Thoracic aorta (tissue), 2 donors: ENCODE measurements around the gene GDA. TPM values are rescaled to one million over a fixed set of nuclear protein-coding genes. Genes with fewer than 3 reads are reported as not detected.

Experiments
- ATAC-seq: fragments of 150-250 bp; one replicate; pipeline ENCODE4 v1.8.0; 2017; ENCODE audit warnings: low read depth; ENCODE audit not compliant: insufficient number of reproducible peaks, low FRiP score
- DNase-seq: peaks from one replicate; pipeline ENCODE4 v3.0.0-alpha.2; 2020; ENCODE audit warnings: low spot score
- H3K27ac ChIP-seq, 2 donors: fragments of 200-600 bp; sonication (generic); 1 replicate in 1 of 2; 2 replicates in 1 of 2; pipeline ENCODE4 v1.5.1; 2016; ENCODE audit warnings: mild to moderate bottlenecking in 2 of 2, moderate library complexity in 2 of 2
- H3K27me3 ChIP-seq: fragments of 200-600 bp; sonication (generic); replicated peaks from 2 replicates; pipeline ENCODE4 v1.6.0; 2016; ENCODE audit warnings: mild to moderate bottlenecking; ENCODE audit not compliant: insufficient read depth
- H3K36me3 ChIP-seq: fragments of 200-600 bp; sonication (generic); one replicate; pipeline ENCODE4 v1.5.1; 2016
- H3K4me1 ChIP-seq, 2 donors: fragments of 200-600 bp; sonication (generic); 1 replicate in 1 of 2; 2 replicates in 1 of 2; pipeline versions ENCODE4 v1.5.1 to v1.6.0; 2016; ENCODE audit warnings: low read depth in 2 of 2, mild to moderate bottlenecking in 1 of 2; ENCODE audit not compliant: control insufficient read depth in 1 of 2
- H3K4me3 ChIP-seq: fragments of 200-600 bp; sonication (generic); 2 replicates; pipeline ENCODE4 v1.5.1; 2016; ENCODE audit warnings: mild to moderate bottlenecking
- H3K9me3 ChIP-seq: fragments of 200-600 bp; sonication (generic); 2 replicates; pipeline ENCODE4 v1.5.1; 2016
- total RNA-seq, 2 donors: library from RNA; depleted of rRNA; stranded (reverse); fragments of >200 nt; gene quantifications; one replicate each; pipeline versions ENCODE4 v1.1.0 to v1.2.3, GENCODE V29; 2016
- TF ChIP-seq, protein P1 (sequence below): fragments of 200-600 bp; sonication (generic); IDR thresholded peaks from one replicate; pipeline ENCODE4 v1.5.1; 2019; ENCODE audit warnings: antibody characterized with exemption

The GDA gene
- total RNA-seq, 2 donors from 2014 or later, result not detected

DNA sequence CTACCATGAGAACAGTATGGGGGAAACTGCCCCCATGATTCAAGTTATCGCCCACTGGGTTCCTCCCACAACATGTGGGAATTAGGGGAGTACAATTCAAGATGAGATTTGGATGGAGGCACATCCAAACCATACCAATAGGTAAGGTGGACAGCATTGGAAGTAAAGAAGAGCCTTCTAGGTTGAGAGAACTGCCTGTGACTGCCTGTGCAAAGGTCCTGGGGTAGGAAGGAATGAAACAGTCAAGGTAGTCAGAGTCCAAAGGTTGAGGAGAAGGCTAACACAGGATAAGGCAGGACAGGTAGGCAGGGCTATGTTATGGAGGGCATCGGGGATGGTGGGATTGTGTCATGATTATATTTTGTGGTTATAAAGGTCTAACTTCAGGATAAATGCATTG, 6.1 kb downstream of the GDA start:
- ATAC-seq (no peak), DNase-seq (no peak)
- TF ChIP-seq, protein P1, sequence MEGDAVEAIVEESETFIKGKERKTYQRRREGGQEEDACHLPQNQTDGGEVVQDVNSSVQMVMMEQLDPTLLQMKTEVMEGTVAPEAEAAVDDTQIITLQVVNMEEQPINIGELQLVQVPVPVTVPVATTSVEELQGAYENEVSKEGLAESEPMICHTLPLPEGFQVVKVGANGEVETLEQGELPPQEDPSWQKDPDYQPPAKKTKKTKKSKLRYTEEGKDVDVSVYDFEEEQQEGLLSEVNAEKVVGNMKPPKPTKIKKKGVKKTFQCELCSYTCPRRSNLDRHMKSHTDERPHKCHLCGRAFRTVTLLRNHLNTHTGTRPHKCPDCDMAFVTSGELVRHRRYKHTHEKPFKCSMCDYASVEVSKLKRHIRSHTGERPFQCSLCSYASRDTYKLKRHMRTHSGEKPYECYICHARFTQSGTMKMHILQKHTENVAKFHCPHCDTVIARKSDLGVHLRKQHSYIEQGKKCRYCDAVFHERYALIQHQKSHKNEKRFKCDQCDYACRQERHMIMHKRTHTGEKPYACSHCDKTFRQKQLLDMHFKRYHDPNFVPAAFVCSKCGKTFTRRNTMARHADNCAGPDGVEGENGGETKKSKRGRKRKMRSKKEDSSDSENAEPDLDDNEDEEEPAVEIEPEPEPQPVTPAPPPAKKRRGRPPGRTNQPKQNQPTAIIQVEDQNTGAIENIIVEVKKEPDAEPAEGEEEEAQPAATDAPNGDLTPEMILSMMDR, result no peak
- H3K9me3 ChIP-seq, result no peaks in the 10 kb centered on the region
- H3K27me3 ChIP-seq, result no peaks in the 10 kb centered on the region
- H3K4me1 ChIP-seq, result no peaks in the 10 kb centered on the region
- H3K4me3 ChIP-seq, result no peak overlapping the region
- no peak overlapping the region for H3K27ac ChIP-seq
- H3K36me3 ChIP-seq, result no peaks in the 10 kb centered on the region

DNA sequence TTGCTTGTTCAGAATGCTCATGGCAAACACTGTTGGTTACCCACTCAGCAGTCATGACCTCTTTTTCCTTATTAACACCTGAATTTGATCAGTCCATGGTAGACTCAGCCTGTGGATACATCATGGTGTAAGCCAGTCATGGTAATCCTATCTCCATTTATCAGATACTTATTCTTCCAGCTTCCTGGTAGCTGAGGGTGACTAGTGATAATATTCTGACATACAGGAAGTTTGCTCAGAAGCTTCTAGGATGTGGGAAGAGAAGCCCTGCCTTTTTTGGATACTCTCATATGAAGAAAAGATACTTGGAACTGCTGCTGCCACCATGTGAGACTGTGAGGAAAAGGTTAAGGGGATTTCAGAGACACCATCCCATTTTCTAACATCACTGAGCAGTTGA, 7.3 kb downstream of the GDA start:
- Histone ChIP-seq H3K27ac (no peak overlapping the region), H3K27me3 (no peaks in the 10 kb centered on the region), H3K4me1 (no peaks in the 10 kb centered on the region), H3K36me3 (no peaks in the 10 kb centered on the region), H3K9me3 (no peaks in the 10 kb centered on the region), H3K4me3 (no peak overlapping the region)
- TF ChIP-seq, protein P1, result no peak
- DNase-seq (no peak), ATAC-seq (no peak)

DNA sequence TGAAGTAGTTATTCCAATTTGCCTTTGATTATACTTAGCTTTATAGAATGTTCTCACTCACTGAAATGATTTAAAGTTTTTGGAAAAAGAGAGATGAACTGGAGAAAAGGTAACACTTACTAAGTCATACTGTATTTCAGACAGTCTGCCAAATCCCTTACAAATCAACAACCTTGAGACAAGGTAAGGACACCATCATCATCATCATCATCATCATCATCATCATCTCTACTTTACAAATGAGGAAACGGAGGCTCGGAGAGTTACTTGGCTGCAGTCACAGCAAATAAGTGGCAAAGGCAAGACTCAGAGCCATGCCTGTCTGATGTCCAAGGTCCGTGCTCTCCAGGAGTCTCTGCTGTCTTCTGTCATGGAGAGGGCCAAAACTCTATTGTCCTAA, 9.4 kb downstream of the GDA start:
- H3K4me1 ChIP-seq, result no peaks in the 10 kb centered on the region
- DNase-seq, result no peak
- no peak overlapping the region for H3K27ac ChIP-seq
- ATAC-seq, result no peak
- H3K27me3 ChIP-seq, result no peaks in the 10 kb centered on the region
- H3K36me3 ChIP-seq, result no peaks in the 10 kb centered on the region
- H3K4me3 ChIP-seq, result no peak overlapping the region
- no peaks in the 10 kb centered on the region for H3K9me3 ChIP-seq
- TF ChIP-seq, protein P1, result no peak

DNA sequence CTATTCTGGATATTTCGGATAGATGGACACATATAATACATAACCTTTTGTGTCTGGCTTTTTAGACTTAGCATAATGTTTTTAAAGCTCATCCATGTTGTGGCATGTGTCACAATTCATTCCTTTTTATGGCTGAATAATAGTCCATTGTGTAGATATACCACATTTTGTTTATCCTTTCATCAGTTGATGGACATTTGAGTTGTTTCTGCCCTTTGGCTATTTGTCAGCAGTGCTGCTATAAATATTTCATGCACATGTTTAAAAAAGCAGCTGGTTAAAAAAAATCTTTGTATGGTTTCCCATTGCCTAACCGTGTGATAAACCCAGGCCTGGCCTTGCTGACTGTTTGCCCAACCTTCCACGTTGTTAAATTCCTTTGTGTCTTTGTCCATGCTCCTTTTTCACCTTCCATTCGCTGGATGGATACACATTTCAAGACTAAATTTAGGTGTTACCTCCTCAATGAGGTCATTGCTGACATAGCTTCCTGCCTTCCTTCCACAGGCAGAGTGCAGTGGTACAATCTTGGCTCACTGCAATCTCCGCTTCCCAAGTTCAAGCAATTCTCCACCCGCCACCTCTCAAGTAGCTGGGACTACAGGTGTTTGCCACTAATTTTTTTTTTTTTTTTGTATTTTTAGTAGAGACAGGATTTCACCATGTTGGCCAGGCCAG, 11.3 kb downstream of the GDA start:
- DNase-seq, result no peak
- Histone ChIP-seq H3K27me3 (no peaks in the 10 kb centered on the region), H3K27ac (no peak overlapping the region), H3K36me3 (no peaks in the 10 kb centered on the region), H3K4me1 (no peaks in the 10 kb centered on the region), H3K9me3 (no peaks in the 10 kb centered on the region), H3K4me3 (no peak overlapping the region)
- no peak for ATAC-seq
- TF ChIP-seq, protein P1, result no peak

DNA sequence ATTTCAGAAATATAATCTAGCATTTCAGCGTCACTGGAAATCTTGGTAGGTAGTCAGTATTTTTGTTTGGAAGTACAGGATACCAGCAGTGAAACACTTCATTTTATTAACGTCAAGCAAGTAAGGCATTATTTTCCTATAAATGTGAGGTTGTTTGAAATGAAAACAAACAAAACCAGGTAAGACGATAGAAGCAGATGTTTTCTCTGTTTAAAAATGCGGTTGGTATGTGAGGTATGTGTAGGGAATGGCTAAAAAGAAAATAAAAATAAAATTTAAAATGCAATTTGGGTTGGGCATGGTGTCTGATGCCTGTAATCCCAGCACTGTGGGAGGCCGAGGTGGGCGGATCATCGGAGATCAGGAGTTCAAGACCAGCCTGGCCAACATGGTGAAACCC, 16.1 kb downstream of the GDA start:
- Histone ChIP-seq H3K27me3 (no peaks in the 10 kb centered on the region), H3K36me3 (no peaks in the 10 kb centered on the region), H3K27ac (no peak overlapping the region), H3K4me3 (no peak overlapping the region), H3K9me3 (no peaks in the 10 kb centered on the region), H3K4me1 (no peaks in the 10 kb centered on the region)
- DNase-seq (no peak), ATAC-seq (no peak)
- TF ChIP-seq, protein P1, result no peak
